HG03558 (cell line): ENCODE results near the gene PHKG2.
A peak's percentile ranks its signal among the peaks of the same experiment; 100 is the strongest.
"Not testable (repeated sequence)": the region's sequence is repeated elsewhere in the genome, so short reads cannot be mapped to it uniquely, and the experiment has no call there.

Experiments used
- ATAC-seq: cut with Tn5 transposase; IDR thresholded peaks from one replicate; pipeline ENCODE4 v1.9.1; 2021; ENCODE audit warnings: moderate number of reproducible peaks; ENCODE audit not compliant: unreplicated experiment; ENCODE audit errors: extremely low read depth

The PHKG2 gene

GRCh38 chr16:30747799-30748633, at the start of gene PHKG2:
PHKG2 (plus strand) TSS chr16:30748425; CDS start chr16:30748821, 396 bp downstream.
- ATAC-seq: peak; percentile 87

- peak; percentile 18 for ATAC-seq
Measured at GRCh38 chr16:30698816-30699614, 49.2 kb upstream of the PHKG2 start, which contains the start of gene SRCAP. SRCAP (plus strand) TSS chr16:30699171; CDS start chr16:30700825, 1,654 bp downstream.

GRCh38 chr16:30699615-30700099, 48.6 kb upstream of the PHKG2 start:
- no peak for ATAC-seq

GRCh38 chr16:30700491-30700890, 47.7 kb upstream of the PHKG2 start:
- no peak for ATAC-seq

- no peak for ATAC-seq
Measured at GRCh38 chr16:30700971-30701370, 47.3 kb upstream of the PHKG2 start.

GRCh38 chr16:30703071-30703470, 45.2 kb upstream of the PHKG2 start:
- not testable (repeated sequence) for ATAC-seq

- ATAC-seq: no peak
Measured at GRCh38 chr16:30703971-30704370, 44.3 kb upstream of the PHKG2 start.

- ATAC-seq: no peak
Measured at GRCh38 chr16:30706046-30706445, 42.2 kb upstream of the PHKG2 start.

GRCh38 chr16:30710971-30711370, 37.3 kb upstream of the PHKG2 start:
- no peak for ATAC-seq

GRCh38 chr16:30711712-30712111, 36.5 kb upstream of the PHKG2 start:
- ATAC-seq: no peak

GRCh38 chr16:30715750-30716445, 32.3 kb upstream of the PHKG2 start:
- no peak for ATAC-seq

- ATAC-seq: no peak
Measured at GRCh38 chr16:30720086-30720485, 28.1 kb upstream of the PHKG2 start.

- ATAC-seq: no peak
Measured at GRCh38 chr16:30720694-30721093, 27.5 kb upstream of the PHKG2 start.

- ATAC-seq: no peak
Measured at GRCh38 chr16:30721167-30721566, 27.1 kb upstream of the PHKG2 start.

GRCh38 chr16:30721606-30722005, 26.6 kb upstream of the PHKG2 start:
- no peak for ATAC-seq

- ATAC-seq: no peak
Measured at GRCh38 chr16:30722443-30722842, 25.8 kb upstream of the PHKG2 start.

GRCh38 chr16:30722916-30723315, 25.3 kb upstream of the PHKG2 start:
- ATAC-seq: no peak

- no peak for ATAC-seq
Measured at GRCh38 chr16:30723725-30724355, 24.4 kb upstream of the PHKG2 start.

- ATAC-seq: no peak
Measured at GRCh38 chr16:30724641-30725417, 23.4 kb upstream of the PHKG2 start.
